Stimulated activated CD4-positive, alpha-beta T cell treated with anti-CD3 and anti-CD28 coated beads, Interleukin-4, amount 100 ng/mL, for 48 hours (primary cell): ENCODE measurements around the gene SMTN.
"Not testable (repeated sequence)": the region's sequence is repeated elsewhere in the genome, so short reads cannot be mapped to it uniquely, and the experiment has no call there.

Experiments used
- DNase-seq, 2 donors: peaks; one replicate each; pipeline ENCODE4 v3.0.0-alpha.2; 2020; ENCODE audit warnings: low read depth in 2 of 2

Gene SMTN

DNA sequence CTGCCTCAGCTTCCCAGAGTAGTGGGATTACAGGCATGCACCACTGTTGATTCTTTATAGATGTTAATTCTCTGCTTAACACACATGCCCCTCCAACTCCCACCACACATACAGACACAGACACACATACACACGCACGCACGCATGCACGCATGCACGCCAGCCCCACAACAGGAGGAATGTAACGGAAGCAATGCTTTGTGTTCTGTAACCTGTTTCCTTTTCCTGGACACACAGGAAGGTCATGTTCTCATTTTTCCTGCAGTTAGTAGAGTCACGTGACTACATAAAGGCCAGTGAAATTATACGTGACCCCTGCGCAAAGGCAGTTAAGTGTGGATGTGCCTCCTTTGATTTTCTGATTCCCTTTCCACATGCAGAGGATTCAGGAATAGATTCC lies 8.0 kb upstream of the SMTN start:
- DNase-seq = not testable (repeated sequence)

DNA sequence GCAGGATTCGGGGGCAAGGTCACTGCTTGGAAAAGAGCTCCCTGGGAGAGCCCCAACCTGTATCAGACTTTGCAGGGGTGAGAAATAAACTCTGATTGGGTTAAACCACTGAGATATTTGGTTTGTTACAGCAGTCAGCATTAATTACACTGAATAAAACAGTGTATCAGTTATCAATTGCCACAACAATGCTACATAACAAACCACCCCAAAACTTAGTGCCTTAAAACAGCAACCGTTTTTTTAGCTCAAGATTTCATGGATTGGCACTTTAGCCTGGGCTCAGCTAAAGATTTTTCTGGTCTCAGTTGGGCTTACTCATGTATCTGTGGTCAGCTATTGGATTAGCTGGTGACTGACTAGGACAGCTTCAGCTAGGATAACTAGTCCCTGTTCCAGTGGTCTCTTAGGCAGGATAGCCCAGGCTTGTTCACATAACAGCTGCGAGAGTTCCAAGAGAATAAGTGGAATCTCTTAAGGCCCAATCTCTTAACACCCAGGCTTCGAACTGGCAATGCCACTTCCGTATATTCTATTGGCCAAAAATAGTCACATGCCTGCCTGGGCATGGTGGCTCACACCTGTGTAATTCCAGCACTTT lies 7.5 kb upstream of the SMTN start:
- DNase-seq = not testable (repeated sequence)

- no peak for DNase-seq
These were observed 5.2 kb upstream of the SMTN start for GRCh38 chr22:31075961-31076360.

DNA sequence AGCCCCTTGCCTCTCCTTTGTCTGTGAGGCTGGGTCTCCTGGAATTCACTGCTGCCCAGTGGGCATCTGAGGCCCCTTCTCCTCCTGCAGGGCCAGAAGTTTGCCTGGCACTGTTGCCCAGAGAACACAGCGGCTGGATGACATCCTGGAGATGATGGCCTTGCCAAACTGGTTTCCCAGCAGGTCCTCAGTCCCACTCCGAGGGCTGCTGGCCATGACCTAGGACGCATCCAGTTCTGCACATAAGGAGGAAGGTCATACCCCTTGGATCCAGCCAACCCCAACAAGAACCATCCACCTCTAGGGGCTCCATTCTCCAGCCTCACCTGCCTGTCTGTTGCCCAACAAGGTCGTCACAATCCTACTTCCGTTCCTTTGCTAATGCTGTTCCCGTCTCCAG lies 3.4 kb upstream of the SMTN start:
- no peak for DNase-seq

DNA sequence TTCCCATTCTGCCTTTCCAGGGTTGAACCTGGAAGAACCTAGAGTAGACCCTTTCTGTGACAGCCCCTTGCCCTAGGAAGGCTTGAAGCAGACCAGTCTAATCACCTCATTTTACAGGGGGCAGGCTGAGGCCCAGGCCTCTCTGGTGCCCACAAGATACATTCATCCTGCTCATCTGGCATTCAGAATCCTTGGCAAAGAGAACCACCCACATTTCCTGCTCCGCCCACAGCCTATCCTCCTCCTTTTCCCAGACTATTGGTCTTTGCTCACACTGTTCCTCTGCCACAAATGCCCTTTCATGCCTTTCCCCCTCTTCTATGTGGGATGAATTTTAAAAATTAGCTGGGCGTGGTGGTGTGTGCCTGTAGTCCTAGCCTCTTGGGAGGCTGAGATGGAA lies 2.7 kb upstream of the SMTN start:
- not testable (repeated sequence) for DNase-seq

DNA sequence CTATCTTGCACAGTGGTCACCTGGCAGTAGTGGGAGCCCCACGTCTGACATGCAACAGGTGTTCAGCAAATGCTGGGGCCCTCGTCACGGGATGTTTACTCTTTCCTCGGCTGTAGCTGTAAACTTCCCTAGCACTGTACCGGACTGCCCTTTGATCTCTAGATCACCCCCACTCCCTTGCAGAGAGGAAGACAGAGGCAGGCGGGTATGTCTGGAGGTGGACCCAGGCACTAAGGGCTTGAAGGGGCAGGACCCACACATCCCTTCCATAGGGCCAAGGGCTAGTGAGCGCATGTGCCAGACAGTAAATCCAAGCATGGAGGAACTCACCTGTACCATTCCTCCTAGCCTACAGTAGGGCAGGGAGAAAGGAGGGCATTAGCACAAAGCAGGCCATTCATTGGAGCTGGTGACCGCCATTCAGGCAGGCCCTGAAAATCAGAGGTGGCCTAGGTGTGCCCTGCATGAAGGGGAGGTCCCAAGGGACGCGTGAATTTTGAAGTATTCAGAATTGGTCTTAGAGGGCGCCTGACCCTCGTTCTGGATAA lies 1.9 kb upstream of the SMTN start:
- DNase-seq = no peak

- DNase-seq = no peak
These were observed 812 bp upstream of the SMTN start for GRCh38 chr22:31080164-31080847.

DNA sequence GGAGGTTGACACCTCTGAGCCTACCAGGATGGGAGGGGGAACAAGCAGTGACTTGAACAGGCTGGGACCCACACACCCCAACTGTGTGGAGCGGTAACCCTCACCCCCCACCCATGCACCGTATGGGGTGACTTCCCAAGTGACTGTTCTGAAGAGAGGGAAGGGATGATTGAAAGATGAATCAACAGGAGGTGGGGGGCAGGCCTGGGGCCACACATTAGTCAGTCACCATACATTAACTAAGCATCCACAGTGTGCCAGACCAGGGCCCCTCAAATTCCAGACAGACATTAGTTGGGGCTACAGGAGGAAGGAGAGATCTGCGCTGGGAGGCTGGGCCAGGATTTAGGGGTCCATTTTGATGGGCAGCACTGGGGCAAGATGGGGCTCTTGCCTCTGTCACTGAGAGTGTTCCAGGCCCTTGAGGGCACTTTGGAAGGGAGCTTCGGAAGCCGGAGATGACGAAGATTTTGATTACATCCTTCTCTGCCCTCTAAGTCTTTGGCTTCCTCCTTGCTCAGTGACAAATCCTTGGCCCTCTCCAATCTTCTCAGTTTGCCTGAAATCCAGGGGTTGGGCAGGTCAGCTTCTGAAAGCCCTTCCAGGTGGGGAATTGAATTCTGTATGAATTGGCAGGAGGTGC lies 966 bp downstream of the SMTN start:
- DNase-seq = no peak

DNA sequence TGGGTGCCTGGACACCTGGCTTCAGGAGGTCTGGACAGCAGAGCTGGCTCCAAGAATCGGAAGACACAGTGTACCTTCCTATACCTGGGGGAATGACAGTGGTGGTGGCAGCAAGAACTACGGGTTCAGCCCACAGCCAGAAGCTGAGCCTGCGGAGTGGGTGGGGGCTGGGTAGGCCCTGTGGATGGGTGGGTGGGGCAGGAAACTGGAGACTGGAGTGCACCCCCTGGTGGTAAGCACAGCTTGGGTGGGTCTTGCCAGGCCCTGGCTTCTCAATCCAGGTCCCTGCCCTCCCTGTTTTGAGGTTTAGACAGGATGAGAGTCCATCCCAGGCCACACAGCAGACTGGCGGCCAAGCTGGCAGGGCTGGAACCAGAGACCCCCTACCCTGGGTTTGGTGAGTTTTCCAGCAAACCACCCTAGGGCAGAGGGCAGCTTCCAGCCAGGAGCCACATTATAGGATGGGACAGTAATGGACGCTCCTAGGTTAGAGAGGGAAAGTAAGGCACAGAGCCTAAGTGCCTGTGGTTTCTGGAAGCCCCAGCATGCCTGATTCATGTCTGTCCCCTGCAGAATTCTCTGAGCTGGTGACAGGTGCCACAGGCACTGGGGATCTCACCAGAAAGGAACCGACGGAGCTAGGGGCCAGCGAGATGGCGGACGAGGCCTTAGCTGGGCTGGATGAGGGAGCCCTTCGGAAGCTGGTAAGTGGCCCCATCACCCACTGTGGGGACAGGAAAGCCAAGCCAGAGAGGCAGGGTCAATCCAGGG lies 1.7 kb downstream of the SMTN start:
- DNase-seq = peak; percentile 65 to 76

DNA sequence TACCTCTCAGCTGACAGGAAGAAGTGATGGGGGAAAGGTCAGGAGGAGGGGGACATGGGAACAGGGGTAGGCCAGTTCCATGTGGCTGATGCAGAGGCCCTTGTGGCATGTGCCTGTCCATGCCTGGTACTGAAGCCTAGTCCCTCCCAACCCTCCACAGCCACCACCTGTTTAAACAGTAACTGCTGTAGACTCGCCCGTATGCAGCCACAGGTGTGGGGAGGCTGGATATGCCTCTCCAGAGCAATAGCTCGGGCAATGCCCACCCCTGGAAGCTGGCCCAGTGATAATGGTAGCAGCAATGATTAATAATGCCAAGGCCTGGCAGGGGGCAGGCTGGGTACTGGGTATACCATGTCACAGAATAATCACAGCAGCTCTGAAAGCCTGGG lies 2.3 kb downstream of the SMTN start:
- no peak for DNase-seq

- no peak for DNase-seq
These were observed 3.0 kb downstream of the SMTN start for GRCh38 chr22:31083923-31084810.

GRCh38 chr22:31084811-31085492 lies 3.8 kb downstream of the SMTN start:
- peak; percentile 83 to 87 for DNase-seq

- no peak for DNase-seq
These were observed 4.3 kb downstream of the SMTN start for GRCh38 chr22:31085493-31085824.

DNA sequence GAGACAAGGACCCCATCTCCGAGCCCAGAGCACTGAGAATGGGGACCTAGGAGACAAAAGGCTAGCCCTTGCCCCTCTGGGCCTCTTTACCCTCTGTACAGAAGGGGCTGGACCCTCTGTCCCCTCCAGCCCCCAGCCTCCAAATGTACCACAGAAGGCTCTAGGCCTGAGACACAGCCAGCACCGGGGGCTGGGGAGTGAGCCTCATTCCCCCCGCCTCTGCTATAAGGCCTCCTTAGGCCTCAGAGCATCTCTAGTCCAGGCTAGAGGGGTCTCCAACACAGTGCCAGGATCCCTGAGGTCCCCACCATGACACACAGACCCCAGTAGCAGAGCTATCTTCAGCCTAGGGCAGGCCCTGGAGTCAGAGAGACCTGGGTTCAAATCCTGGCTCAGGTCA lies 4.8 kb downstream of the SMTN start:
- no peak for DNase-seq

DNA sequence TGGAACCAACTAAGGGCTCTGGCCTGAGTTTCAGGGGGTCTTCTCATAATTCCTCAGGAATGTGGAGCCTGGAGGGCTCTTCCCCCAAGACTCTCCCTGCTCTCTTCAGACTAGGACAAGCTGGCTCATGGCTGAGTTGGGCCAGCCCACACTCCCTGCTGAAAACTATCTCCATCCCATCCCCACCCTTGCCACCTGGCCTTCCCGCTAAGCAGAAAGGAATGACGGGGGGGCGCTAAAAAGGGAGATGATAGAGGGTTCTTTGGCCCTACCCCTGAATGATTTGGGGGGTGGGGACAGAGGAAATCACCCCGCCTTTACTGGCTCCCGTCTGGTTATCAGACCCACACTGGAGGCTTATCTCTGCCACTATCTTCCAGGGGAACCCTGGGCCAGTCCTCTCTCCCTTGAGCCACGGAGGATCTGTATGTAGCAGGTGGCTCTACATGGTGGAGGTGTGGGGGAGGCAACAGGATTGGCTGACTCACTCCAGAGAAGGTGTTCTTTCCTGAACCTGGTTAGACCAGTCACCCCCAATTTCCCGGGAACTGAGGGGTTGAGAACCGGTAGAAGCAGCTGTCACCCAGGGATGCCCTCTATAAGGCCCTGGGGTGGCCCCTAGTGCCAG lies 5.7 kb downstream of the SMTN start:
- no peak for DNase-seq

- no peak for DNase-seq
These were observed 6.7 kb downstream of the SMTN start for GRCh38 chr22:31087744-31088215.

GRCh38 chr22:31088233-31088986 lies 7.3 kb downstream of the SMTN start:
- no peak for DNase-seq

DNA sequence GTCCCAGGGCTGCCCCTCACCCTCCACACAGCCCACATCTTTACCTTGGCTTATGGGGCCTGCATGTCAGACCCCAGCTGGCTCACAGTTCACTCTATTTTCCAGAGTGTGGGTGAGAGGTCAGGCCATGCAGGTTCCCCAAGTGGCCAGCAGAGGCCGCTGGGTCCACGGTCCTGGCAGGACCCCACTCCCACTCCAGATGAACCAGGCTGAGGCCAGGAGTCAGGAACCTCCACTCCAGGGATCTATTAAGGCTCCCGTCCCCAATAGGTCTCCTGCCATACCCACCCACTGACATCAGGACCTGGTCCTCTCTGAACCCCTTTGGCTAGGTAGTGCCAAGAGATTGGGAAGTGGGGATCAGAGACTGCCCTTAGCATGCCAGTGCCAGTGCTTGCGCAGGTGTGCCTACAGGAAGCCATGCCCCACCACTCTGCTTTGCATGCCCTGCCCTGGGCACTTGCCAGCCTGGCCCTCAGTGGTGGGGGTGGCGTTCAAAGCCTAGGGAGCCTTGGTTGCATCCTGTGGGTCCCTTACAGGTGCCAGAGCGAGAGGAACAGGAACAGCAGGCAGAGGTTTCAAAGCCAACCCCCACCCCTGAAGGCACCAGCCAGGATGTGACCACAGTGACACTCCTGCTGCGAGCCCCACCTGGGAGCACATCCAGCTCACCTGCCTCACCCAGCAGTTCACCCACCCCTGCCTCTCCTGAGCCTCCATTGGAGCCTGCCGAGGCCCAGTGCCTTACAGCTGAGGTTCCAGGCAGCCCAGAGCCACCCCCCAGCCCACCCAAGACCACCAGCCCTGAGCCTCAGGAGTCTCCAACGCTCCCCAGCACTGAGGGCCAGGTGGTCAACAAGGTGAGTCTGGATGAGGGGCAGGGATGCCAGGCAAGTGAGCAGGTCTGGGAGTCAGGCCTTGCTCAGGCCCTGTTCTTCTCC lies 8.3 kb downstream of the SMTN start:
- no peak for DNase-seq
